Mammary microvascular endothelial cell (primary cell): ENCODE results near the gene SPANXN3. TPM values are rescaled to one million over a fixed set of nuclear protein-coding genes. Genes with fewer than 3 reads are reported as not detected.

Experiments used
- total RNA-seq: library from RNA; depleted of rRNA; stranded (reverse); fragments of >200 nt; gene quantifications from 2 replicates; pipeline ENCODE4 v1.2.3, GENCODE V29; 2015

Gene SPANXN3, protein sequence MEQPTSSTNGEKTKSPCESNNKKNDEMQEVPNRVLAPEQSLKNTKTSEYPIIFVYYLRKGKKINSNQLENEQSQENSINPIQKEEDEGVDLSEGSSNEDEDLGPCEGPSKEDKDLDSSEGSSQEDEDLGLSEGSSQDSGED
- total RNA-seq: not detected in 2 replicates

DNA sequence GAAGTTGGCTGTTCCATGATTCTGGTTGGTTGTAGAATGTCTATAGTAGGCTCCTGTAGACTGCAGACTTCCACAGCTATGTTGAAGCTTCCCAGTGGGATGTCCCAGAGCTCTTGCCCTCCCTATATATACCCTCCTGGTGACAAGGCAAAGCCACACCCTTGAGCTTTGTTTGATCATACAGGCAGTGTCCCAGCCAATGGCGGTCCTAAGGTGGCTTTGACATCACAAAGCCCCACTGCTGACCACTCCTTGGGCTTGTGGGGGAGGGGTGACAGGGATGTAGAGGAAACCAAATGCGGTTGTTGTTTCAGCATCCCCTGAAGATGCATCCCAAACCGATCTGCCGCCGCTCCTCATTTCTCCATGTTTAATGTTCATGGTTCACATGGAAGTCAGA is at the start of gene SPANXN3:
TSS of gene SPANXN3 (minus strand) at position 101 of the 400 bp plus-strand sequence. CDS start at position 17, 84 bp downstream.

Other genes with a start within 250 kb of the SPANXN3 start
- gene SLITRK4, start 118.6 kb upstream of the SPANXN3 start, total RNA-seq: 4.2 and 6.7 TPM in 2 replicates
- not detected in 2 replicates for gene SPANXN2, start 203.3 kb upstream of the SPANXN3 start, total RNA-seq